GM12872 (cell line): ENCODE measurements around the gene PKP3.

Experiments used
- TF ChIP-seq, protein P1 (sequence below): IDR thresholded peaks from 3 replicates; pipeline ENCODE4 v1.5.1; 2011; ENCODE audit warnings: low read depth, mild to moderate bottlenecking, low read length, moderate library complexity; ENCODE audit not compliant: insufficient read depth

The PKP3 gene, protein sequence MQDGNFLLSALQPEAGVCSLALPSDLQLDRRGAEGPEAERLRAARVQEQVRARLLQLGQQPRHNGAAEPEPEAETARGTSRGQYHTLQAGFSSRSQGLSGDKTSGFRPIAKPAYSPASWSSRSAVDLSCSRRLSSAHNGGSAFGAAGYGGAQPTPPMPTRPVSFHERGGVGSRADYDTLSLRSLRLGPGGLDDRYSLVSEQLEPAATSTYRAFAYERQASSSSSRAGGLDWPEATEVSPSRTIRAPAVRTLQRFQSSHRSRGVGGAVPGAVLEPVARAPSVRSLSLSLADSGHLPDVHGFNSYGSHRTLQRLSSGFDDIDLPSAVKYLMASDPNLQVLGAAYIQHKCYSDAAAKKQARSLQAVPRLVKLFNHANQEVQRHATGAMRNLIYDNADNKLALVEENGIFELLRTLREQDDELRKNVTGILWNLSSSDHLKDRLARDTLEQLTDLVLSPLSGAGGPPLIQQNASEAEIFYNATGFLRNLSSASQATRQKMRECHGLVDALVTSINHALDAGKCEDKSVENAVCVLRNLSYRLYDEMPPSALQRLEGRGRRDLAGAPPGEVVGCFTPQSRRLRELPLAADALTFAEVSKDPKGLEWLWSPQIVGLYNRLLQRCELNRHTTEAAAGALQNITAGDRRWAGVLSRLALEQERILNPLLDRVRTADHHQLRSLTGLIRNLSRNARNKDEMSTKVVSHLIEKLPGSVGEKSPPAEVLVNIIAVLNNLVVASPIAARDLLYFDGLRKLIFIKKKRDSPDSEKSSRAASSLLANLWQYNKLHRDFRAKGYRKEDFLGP

DNA sequence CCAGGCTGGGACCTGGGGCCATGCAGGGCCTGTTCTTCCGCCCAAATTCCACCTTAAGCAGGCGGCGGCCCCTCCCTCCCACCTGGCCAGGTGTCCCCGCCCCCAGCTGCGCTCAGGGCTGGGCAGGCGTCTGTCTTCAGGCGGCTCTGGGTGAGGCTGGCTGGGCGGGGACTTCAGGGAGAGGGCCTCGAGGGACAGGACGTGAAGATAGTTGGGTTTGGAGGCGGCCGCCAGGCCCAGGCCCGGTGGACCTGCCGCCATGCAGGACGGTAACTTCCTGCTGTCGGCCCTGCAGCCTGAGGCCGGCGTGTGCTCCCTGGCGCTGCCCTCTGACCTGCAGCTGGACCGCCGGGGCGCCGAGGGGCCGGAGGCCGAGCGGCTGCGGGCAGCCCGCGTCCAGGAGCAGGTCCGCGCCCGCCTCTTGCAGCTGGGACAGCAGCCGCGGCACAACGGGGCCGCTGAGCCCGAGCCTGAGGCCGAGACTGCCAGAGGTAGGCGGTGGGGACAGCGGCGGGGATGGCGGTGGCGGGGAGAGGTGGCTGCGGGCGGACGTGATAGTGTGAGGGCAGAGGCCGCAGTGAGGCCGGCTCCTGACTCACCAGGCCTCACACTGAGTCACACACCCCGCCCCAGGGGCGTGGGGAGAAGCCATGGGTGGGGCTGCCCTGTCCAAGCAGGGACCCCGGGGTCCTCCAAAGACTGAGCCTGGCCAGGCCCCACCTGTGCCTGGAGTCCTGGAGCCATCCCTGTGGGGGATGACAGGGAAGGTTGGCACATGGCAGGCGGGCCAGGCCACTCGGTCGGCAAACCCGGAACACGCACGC, at the start of gene PKP3:
TSS of gene PKP3 (plus strand) at position 176 of the 824 bp plus-strand sequence. CDS start at position 260, 84 bp downstream.
- TF ChIP-seq, protein P1, sequence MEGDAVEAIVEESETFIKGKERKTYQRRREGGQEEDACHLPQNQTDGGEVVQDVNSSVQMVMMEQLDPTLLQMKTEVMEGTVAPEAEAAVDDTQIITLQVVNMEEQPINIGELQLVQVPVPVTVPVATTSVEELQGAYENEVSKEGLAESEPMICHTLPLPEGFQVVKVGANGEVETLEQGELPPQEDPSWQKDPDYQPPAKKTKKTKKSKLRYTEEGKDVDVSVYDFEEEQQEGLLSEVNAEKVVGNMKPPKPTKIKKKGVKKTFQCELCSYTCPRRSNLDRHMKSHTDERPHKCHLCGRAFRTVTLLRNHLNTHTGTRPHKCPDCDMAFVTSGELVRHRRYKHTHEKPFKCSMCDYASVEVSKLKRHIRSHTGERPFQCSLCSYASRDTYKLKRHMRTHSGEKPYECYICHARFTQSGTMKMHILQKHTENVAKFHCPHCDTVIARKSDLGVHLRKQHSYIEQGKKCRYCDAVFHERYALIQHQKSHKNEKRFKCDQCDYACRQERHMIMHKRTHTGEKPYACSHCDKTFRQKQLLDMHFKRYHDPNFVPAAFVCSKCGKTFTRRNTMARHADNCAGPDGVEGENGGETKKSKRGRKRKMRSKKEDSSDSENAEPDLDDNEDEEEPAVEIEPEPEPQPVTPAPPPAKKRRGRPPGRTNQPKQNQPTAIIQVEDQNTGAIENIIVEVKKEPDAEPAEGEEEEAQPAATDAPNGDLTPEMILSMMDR, result no peak

DNA sequence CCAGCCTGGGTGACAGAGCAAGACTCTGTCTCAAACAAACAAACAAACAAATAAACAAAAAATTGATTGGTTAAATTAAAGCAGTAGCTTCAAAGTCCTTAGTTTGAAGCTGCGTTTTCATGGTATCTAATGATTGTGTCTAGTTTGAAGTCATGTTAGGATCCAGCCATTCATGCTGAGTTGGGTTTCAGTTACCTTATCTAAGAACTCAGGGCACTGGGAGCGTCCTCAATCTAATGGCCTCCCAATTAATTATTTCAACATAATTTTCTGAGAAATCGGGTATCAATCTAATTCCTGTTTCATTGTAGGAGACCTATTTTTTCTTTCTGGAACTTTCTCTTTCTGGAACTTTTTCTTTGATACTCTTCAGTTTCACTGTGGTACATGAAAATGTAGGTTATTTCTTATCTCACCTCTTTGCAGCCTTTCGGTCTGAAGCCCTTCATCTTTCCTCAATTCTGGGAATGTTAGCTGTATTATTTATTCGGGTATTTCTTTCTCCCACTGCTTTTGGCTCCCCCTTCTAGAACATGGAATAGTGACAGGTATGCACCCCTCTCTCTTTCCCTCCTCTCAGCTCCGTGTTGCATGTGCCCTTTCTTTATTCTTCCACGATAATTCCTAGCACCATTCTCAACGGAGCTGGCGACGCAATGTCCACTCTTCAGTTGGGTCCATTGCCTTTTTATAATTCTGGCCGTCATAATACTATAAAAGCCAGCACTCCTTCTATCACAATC, 49.0 kb upstream of the PKP3 start:
- TF ChIP-seq, protein P1, result no peak

DNA sequence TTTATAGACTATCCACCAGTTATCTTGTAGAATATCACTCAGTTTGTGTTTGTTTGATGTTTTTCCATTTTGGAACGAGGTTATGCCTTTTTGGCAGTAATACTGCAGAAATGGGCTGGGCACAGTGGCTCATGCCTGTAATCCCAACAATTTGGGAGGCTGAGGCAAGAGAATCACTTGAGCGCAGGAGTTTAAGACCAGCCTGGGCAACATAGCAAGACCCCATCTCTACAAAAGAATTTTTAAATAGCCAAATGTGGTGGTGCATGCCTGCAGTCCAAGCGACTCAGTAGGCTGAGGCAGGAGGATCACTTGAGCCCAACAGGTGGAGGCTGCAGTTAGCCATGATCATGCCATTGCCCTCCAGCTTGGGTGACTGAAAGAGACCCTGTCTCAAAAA, 47.5 kb upstream of the PKP3 start:
- TF ChIP-seq, protein P1, result no peak

DNA sequence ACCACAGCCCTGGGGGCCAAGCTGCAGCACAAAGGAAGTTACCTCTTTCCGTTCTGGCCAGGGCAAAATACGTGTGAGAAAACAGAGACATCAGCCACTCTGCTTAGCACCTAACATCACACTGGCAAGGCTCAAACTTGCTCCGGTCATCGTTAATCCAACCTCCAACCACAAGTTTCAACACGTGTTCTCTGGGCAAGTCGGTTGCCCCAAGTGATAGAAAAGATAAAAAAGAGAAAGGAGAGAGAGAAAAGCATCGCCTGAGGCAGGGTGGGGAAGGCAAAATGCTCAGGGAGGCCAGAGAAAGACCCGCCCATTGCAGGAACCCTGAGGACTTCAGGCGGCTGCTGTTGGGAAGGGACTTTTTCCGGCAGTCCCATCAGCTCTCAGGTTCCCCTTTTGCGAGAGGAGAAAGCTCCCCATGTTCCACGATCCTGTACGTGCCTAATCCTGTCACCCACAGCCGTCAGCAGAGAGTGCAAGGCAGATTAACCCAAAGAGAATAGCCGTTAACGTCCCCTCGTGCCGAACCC, 43.2 kb upstream of the PKP3 start:
- TF ChIP-seq, protein P1, result no peak

DNA sequence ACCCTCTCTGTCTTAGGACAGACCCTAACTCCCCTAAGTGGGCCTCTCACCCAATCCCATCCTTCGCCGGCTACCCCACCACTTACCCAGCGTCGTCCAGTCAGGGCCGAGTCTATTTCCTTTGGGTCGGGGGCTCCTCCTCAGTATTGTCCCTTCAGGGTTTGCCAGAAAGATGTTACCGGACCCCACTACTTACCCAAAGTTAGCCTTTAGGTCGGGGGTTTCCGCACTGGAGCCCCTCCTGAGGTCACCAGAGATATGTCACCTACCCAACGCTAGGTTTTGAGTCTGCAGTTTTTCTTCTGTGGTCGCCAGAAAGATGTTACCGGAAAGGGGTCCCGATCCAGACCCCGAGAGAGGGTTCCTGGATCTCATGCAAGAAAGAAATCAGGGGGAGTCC, 42.6 kb upstream of the PKP3 start:
- TF ChIP-seq, protein P1, result no peak

DNA sequence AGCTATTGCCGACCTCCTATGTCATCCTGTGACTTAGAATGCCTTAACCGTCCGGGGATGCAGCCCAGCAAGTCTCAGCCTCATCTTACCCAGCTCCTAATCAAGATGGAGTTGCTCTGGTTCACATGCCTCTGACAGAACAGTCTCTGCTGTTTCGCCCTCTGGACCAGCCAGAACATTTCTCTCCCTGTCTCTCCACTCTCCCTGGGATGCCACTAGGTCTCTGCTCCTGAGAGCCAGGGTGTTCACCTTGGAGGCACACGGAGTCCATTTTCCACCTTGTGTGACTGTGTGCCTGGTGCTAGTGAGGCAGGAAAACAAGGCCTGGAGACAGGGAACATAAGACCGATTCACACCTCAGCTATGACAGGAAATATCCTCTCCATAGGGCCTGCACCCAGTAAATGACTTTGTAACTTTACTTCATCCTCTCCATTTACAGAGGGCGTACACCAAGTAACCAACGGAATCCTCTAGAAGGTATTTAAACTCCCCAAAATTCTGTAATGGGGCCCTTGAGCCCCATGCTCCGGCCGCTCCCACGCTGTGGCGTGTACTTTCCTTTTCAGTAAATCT, 41.5 kb upstream of the PKP3 start:
- TF ChIP-seq, protein P1, result no peak
